ENCODE data around the gene CANT1.
A peak's percentile ranks its signal among the peaks of the same experiment; 100 is the strongest.
"Not testable (repeated sequence)": the region's sequence is repeated elsewhere in the genome, so short reads cannot be mapped to it uniquely, and the experiment has no call there.

CANT1 gene

DNA sequence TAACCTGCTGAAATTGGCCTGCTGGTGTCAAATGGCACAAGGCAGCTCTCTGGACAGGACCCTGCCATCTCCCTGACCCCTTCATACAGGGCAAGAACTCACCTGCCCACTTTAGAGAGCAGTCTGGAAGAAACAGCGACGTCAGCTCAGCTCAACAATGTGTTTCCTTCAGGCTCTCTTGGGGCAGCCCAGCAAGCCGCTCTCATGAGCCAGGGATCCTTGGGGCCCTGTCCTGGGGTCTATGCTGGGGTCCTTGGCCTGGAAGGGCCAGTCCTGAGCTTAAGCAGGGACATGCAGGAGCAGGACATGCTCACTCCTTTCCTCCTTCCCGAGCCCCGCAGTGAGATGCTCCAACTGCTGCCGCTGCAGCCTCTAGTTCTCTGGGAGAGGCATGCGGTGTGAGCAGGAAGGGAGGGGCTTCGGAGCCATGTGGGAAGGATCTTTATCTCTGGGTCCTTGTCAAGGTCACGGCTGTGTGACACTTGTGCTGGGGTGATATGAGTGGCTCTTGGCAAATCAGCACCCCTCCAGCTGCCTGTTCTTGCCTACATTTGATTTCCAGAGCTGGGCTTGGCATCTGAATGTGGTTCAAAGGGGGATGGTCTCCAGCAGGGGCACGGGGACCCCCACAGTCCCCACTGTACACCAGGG is 17.8 kb upstream of the CANT1 start:
- TF ChIP-seq, protein P1, sequence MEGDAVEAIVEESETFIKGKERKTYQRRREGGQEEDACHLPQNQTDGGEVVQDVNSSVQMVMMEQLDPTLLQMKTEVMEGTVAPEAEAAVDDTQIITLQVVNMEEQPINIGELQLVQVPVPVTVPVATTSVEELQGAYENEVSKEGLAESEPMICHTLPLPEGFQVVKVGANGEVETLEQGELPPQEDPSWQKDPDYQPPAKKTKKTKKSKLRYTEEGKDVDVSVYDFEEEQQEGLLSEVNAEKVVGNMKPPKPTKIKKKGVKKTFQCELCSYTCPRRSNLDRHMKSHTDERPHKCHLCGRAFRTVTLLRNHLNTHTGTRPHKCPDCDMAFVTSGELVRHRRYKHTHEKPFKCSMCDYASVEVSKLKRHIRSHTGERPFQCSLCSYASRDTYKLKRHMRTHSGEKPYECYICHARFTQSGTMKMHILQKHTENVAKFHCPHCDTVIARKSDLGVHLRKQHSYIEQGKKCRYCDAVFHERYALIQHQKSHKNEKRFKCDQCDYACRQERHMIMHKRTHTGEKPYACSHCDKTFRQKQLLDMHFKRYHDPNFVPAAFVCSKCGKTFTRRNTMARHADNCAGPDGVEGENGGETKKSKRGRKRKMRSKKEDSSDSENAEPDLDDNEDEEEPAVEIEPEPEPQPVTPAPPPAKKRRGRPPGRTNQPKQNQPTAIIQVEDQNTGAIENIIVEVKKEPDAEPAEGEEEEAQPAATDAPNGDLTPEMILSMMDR (conservative IDR thresholded peaks at IDR 0.05; ENCODE audit: low read depth, low read length): no peak
- no peak overlapping the region for H3K4me3 ChIP-seq (ENCODE audit: low read length)
- DNase-seq (ENCODE audit: low read depth): no peak

DNA sequence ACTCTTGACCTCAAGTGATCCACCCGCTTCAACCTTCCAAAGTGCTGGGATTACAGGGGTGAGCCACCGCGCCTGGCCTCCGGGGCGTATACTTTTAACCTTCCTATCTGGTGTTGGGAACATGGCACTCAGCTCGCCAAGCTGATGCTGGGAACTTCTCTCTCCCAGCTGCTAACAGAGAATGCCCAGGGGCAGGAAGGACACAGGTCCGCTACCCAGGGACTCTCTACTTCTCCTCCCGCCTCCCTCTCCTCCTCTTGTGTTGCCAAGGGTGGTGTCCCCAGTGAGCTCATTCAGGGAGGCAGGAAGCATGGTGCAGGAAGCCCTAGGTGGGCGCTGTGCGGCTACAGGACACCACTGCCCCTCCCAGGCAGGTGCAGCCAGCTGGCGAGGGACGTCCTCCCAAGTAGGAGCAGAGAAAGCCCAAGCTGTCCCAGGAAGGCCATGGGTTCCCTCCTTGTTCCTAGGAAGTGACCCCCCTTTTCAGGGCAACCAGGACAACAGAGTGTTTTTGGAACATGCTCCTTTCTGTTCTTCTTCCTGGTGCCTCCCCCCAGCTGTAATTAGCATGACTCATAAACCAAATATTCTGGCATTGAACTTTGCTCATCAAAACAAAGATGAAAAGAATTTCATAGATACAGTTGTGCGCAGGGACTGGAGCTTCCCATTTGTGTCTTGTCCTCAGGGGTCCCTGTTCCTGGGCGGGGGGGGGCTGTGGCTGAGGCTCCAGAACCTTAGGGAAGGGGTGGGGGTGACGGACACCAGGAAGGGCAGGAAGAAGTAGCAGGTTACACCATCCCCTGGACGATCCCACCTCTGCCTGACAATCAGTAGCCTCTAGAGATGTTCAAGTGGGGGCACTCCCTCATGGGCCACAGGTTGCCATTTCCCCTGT is 17.1 kb upstream of the CANT1 start:
- DNase-seq (ENCODE audit: low read depth): no peak
- H3K4me3 ChIP-seq (ENCODE audit: low read length): no peak overlapping the region
- TF ChIP-seq, protein P1 (conservative IDR thresholded peaks at IDR 0.05; ENCODE audit: low read depth, low read length): no peak

DNA sequence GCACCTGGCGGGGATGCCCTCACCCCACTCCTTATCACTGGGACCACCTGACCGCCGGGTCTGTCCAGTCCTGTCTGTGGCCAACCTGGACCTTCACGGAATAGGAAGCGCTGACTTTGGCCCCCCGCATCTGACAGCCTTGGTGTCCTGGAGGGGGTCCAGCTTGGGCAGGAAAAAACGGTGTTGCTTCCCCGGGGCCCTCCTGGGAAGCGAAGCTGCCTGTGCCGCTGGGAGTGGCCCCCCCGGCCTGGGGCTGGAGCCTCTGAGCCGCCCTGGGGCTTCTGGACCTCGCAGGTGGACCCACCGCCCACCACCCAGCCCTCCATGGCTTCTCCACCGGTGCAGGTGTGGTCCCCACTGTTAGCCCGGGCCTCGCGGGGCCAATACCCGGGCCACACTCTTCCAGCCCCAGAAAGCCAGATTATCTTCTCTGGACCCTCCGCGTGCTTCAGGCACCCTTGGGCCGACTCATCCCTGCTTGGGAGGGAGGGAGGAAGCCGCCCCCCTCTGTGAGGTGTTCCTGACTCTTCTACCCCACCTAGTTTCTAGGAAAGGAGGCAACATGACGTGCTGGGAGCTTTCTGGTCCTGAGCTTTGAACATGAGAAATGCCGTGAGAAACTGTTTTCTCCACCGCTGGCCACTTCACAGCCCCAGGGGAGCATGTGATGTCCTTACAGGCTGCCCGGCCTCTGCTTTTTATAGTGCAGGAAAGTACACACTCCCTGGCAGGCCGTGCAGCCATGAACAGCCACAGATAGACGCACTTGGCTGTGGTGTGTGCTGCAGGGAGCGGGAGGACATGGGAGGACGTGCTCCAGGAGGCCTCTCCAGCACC is 15.6 kb upstream of the CANT1 start:
- H3K4me3 ChIP-seq (ENCODE audit: low read length): no peak overlapping the region

DNA sequence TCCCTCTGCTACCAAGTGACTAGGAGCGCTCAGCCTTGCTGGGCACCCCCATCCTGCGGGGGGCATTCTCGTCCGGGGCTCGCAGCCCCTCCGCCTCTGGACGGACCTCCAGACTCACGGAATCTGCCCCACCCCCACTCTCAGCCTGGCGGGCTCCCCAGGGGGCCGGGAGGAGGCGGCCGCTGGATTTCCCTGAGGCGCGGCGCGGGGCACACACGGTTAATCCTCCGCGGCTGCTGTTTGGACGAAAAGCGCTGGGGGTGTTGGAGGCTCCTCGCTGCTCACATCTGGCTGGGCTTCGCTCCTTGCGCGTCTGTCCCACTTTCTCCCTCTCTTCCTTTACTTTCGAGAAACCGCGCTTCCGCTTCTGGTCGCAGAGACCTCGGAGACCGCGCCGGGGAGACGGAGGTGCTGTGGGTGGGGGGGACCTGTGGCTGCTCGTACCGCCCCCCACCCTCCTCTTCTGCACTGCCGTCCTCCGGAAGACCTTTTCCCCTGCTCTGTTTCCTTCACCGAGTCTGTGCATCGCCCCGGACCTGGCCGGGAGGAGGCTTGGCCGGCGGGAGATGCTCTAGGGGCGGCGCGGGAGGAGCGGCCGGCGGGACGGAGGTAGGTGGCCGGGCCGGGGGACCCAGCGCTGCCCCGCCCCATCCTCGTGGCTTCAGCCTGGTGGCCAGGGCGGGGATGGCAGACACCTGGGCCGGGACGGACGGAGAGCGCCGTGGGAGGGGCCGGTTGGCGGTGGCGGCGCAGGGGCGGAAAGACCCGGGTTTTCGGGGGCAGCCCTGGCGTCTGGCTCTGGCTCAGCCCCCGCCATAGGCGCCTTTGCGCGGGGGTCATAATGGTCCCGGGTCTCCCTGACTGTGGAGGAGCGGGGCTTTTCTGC is 14.6 kb upstream of the CANT1 start, which contains the start of gene C1QTNF1:
Gene C1QTNF1, plus strand, starts transcription at position 284 of the 886 bp plus-strand sequence. CDS start 19,800 bp downstream, outside the sequence.
- H3K4me3 ChIP-seq (ENCODE audit: low read length): peak within 1 kb of the TSS; percentile 45
- TF ChIP-seq, protein P1 (conservative IDR thresholded peaks at IDR 0.05; ENCODE audit: low read depth, low read length): peak; percentile 14
- no peak for DNase-seq (ENCODE audit: low read depth)

More for the DNA sequence above, 15.6 kb upstream of the CANT1 start:
- DNase-seq (ENCODE audit: low read depth): no peak
- TF ChIP-seq, protein P1 (conservative IDR thresholded peaks at IDR 0.05; ENCODE audit: low read depth, low read length): no peak

DNA sequence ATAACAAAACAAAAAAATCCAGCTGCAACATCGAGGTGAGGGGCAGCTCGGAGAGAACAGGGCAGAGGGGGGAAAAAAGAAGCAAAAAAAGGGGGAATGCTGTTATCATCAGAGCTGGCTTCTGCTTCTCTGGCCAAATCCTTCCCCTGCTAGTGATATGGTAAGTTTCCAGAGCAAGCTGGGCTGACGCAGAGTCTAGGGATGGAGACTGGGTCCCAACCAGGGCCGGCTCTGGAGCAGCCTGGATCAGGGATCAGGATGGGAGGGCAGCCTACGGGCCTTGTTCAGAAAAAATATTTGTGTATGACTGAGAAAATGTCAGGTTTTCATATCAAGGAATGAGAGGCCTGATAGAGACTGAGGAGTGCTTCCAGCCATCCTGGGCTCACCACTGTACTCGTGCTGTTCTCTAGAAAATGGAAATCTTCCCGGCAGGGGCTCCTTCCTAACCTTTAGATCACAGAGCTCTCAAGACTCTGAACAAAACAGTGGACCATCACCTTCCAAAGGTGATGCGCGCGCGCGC is 13.7 kb upstream of the CANT1 start:
- DNase-seq (ENCODE audit: low read depth): no peak
- TF ChIP-seq, protein P1 (conservative IDR thresholded peaks at IDR 0.05; ENCODE audit: low read depth, low read length): no peak
- no peak overlapping the region for H3K4me3 ChIP-seq (ENCODE audit: low read length)

DNA sequence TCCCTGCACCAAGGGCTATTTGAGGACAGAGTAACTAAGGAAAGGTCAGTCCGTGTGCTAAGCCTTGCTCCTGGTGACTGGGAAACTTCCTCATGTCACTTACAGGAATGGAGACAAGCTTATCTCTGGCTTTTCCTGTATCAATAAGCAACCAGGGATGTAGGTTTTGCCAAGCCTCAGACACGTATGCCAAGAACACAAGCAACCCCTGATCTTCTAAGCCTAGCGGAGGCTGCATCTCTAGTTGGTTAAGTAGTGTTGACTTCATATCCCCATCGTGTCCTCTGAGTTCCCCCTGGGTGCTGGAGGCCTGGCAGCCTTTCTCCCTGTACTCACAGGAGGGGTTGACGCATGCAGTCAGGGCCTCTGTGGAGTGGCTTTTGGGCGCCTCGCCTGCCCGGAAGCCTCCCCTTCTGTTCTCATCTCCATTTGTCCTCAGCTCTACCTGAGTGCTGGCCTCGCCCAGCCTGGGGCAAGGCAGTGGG is 13.0 kb upstream of the CANT1 start:
- no peak for DNase-seq (ENCODE audit: low read depth)
- TF ChIP-seq, protein P1 (conservative IDR thresholded peaks at IDR 0.05; ENCODE audit: low read depth, low read length): no peak
- no peak overlapping the region for H3K4me3 ChIP-seq (ENCODE audit: low read length)

DNA sequence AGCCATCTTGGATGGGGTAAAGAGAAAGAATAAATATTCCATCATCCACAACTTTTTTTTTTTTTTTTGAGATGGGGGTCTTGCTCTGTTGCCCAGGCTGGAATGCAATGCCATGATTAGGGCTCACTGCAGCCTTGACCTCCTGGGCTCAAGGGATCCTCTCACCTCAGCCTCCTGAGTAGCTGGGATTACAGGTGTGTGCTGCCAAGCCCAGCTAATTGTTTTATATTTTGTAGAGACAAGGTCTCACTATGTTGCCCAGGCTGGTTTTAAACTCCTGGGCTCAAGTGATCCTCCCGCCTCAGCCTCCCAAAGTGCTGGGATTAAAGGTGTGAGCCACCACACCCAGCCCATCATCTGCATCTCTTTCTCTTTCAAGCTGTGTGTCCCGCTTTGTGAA is 12.4 kb upstream of the CANT1 start:
- not testable (repeated sequence) for DNase-seq (ENCODE audit: low read depth); H3K4me3 ChIP-seq (ENCODE audit: low read length)

All from retinal pigment epithelial cell (primary cell).